ENCODE measurements around the gene PTPRA. TPM values are rescaled to one million over a fixed set of nuclear protein-coding genes. Genes with fewer than 3 reads are reported as not detected.

PTPRA gene
- total and polyA plus RNA-seq, 2 of the 13 experiments (the other 11 are each of a cell fraction or from before 2014, with no cell fraction given) = 47.2 to 127 TPM

DNA sequence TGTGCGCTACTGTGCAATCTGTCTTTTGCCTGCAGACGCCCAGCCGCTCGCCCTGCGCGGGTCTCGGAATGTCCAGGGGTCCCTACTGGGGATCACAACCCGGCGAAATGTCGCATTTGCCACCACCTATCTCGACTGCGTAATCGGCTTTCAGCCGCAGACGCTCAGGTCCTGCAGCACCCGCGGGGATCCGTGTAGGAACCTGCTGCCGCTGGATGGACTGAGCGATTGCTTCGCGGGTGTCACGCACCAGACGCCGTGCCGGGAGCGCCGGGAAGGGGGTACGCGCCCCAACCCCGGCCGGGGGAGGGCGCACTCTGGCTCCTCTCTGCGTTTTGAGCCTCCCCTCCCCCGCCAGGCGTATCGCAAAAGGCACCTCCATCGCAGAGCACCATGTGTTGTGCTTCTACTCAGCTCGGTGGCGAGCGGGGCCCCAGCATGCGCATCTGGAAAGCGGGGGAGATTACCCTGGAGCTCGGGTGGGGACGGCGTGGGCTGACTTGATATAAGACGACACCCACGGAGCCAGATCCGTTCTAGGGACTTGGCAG is 747 bp upstream of the PTPRA start (continued):
- no peak for TF ChIP-seq HMGXB3 (CRISPR knock-in tag; IDR thresholded peaks at IDR 0.05; ENCODE audit: borderline replicate concordance)
- TF ChIP-seq SMAD9 (CRISPR knock-in tag; IDR thresholded peaks at IDR 0.05) = no peak
- peak; percentile 82 for TF ChIP-seq PHF21A (CRISPR knock-in tag; IDR thresholded peaks at IDR 0.05)
- 0 out of 2 replicates have a peak, but pooled peaks have one; percentile 25 for TF ChIP-seq ZKSCAN8 (CRISPR knock-in tag; IDR thresholded peaks at IDR 0.05; ENCODE audit: borderline replicate concordance)
- TF ChIP-seq, protein P1, sequence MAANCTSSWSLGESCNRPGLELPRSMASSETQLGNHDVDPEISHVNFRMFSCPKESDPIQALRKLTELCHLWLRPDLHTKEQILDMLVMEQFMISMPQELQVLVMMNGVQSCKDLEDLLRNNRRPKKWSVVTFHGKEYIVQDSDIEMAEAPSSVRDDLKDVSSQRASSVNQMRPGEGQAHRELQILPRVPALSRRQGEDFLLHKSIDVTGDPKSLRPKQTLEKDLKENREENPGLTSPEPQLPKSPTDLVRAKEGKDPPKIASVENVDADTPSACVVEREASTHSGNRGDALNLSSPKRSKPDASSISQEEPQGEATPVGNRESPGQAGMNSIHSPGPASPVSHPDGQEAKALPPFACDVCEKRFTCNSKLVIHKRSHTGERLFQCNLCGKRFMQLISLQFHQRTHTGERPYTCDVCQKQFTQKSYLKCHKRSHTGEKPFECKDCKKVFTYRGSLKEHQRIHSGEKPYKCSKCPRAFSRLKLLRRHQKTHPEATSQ (CRISPR knock-in tag; IDR thresholded peaks at IDR 0.05; ENCODE audit: borderline replicate concordance) = peak; percentile 81; the same call in 1 of the 2 replicates
- TF ChIP-seq ELF1 (CRISPR knock-in tag; IDR thresholded peaks at IDR 0.05) = no peak
- no peak; the same call in 1 of the 2 replicates for TF ChIP-seq ZNF574 (CRISPR knock-in tag; IDR thresholded peaks at IDR 0.05)
- TF ChIP-seq FOXK2 (IDR thresholded peaks at IDR 0.05) = no peak
- no peak for TF ChIP-seq MLLT10 (CRISPR knock-in tag; IDR thresholded peaks at IDR 0.05)
- no peak for TF ChIP-seq SIX1 (CRISPR knock-in tag; IDR thresholded peaks at IDR 0.05; ENCODE audit: borderline replicate concordance)
- no peak for TF ChIP-seq ZNF496 (CRISPR knock-in tag; IDR thresholded peaks at IDR 0.05; ENCODE audit: insufficient replicate concordance)
- TF ChIP-seq RXRB (CRISPR knock-in tag; IDR thresholded peaks at IDR 0.05; ENCODE audit: borderline replicate concordance) = peak; percentile 36; the same call in 1 of the 2 replicates
- TF ChIP-seq NCOR1 (IDR thresholded peaks at IDR 0.05; ENCODE audit: borderline replicate concordance, low read length) = no peak
- TF ChIP-seq MED1 (CRISPR knock-in tag; IDR thresholded peaks at IDR 0.05) = peak; percentile 48; the same call in 1 of the 2 replicates
- TF ChIP-seq NR2C2 (CRISPR knock-in tag; IDR thresholded peaks at IDR 0.05; ENCODE audit: borderline replicate concordance) = no peak
- no peak for TF ChIP-seq POLR2AphosphoS5 (IDR thresholded peaks at IDR 0.05; ENCODE audit: low read depth, low read length)
- TF ChIP-seq ZNF281 (CRISPR knock-in tag; IDR thresholded peaks at IDR 0.05; ENCODE audit: borderline replicate concordance) = peak; percentile 89
